Measurements from ENCODE around the gene ACTR3.

ACTR3 gene

GRCh38 chr2:114010001-114010400 is 120.1 kb downstream of the ACTR3 start:
- no peak for TF ChIP-seq CTCF (conservative IDR thresholded peaks at IDR 0.05; ENCODE audit: control insufficient read depth, insufficient read depth, low read depth, low read length)
- no peak for DNase-seq (ENCODE audit: low read depth)
- H3K4me3 ChIP-seq (ENCODE audit: control insufficient read depth, low read depth, low read length), result no peak overlapping the region

- no peak for TF ChIP-seq CTCF (conservative IDR thresholded peaks at IDR 0.05; ENCODE audit: control insufficient read depth, insufficient read depth, low read depth, low read length)
- DNase-seq (ENCODE audit: low read depth), result no peak
Observed at GRCh38 chr2:114011713-114012112, 121.8 kb downstream of the ACTR3 start.

More at GRCh38 chr2:114011713-114012112, 121.8 kb downstream of the ACTR3 start:
- no peak overlapping the region for H3K4me3 ChIP-seq (ENCODE audit: control insufficient read depth, low read depth, low read length)
